ENCODE data around the gene ARID1A.

DNA sequence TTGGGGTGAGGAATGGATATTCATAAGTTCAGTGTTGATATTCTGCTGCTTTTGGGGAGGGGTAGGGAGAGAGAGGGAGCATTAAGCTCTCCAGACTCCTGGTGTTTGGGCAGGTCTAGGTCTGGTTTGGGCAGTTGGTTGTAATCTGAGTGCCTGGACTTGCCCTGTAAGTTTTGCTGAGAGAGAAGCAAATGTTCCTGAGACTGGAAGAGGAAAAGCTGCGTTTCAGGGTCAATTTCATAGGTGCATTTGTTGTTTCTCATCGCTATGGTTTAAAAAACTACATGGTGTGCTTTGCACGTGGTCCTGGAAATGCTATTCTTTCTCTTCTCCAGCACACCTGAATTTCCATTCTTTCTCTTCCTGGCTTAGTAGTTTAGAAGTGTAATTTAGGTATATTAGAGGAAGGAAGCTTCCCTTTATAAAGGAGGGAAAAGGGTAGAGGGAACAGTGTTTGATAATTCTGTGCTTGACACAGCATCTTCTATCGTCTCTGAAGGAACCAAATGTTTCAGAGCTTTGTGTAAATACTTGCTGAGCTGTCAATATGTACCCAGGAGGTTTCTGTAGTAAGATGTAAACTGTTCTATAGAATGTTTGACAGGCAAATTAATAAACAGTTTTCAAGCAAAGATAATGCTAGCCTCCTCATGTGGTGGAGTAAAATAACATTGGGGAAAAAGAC lies 6.3 kb downstream of the ARID1A start:
- TF ChIP-seq CTCF (IDR thresholded peaks at IDR 0.05; ENCODE audit: insufficient read depth, low read length, poor library complexity, severe bottlenecking) (no peak), EZH2phosphoT487 (conservative IDR thresholded peaks at IDR 0.05; ENCODE audit: low read length) (no peak)
